Suprapubic skin (tissue), 4 donors: ENCODE data around the gene PARD6B. TPM values are rescaled to one million over a fixed set of nuclear protein-coding genes. Genes with fewer than 3 reads are reported as not detected.
"Not testable (repeated sequence)": the region's sequence is repeated elsewhere in the genome, so short reads cannot be mapped to it uniquely, and the experiment has no call there.

Source experiments
- DNase-seq, 2 donors: peaks; one replicate each; pipeline ENCODE4 v3.0.0-alpha.2; 2019; ENCODE audit warnings: low spot score in 2 of 2
- H3K27ac ChIP-seq: fragments of 200-600 bp; sonication (generic); one replicate; pipeline ENCODE4 v1.5.1; 2019
- H3K27me3 ChIP-seq: fragments of 200-600 bp; sonication (generic); one replicate; pipeline ENCODE4 v1.5.1; 2019
- H3K36me3 ChIP-seq: fragments of 200-600 bp; sonication (generic); one replicate; pipeline ENCODE4 v1.5.1; 2019
- H3K4me1 ChIP-seq: fragments of 200-600 bp; sonication (generic); one replicate; pipeline ENCODE4 v1.5.1; 2019
- H3K4me3 ChIP-seq: fragments of 200-600 bp; sonication (generic); one replicate; pipeline ENCODE4 v1.5.1; 2019; ENCODE audit warnings: mild to moderate bottlenecking
- H3K9me3 ChIP-seq: fragments of 200-600 bp; sonication (generic); one replicate; pipeline ENCODE4 v1.5.1; 2019
- CTCF ChIP-seq, 2 donors: fragments of 200-600 bp in 1 of 2; fragments of 450-650 bp in 1 of 2; sonication (generic) in 1 of 2; IDR thresholded peaks; one replicate each; pipeline ENCODE4 v1.5.1; 2016 to 2019; ENCODE audit warnings: antibody characterized with exemption in 2 of 2, mild to moderate bottlenecking in 1 of 2, moderate library complexity in 1 of 2
- EP300 ChIP-seq: sonication (generic); formaldehyde crosslinking; IDR thresholded peaks from one replicate; pipeline ENCODE4 v1.6.1; 2017; ENCODE audit warnings: antibody characterized with exemption
- POLR2A ChIP-seq, 2 donors: fragments of 450-650 bp; IDR thresholded peaks; one replicate each; pipeline ENCODE4 v1.6.1; 2017; ENCODE audit warnings: antibody characterized with exemption in 2 of 2, mild to moderate bottlenecking in 2 of 2, moderate library complexity in 2 of 2
- POLR2AphosphoS5 ChIP-seq, 3 donors: sonication (generic); formaldehyde crosslinking; IDR thresholded peaks; one replicate each; pipeline ENCODE4 v1.6.1; 2017; ENCODE audit warnings: antibody characterized with exemption in 3 of 3
- WGBS: methylation state at CpG from one replicate; pipeline ENCODE4 v1.1.5; 2018; 5-methylcytosine and 5-hydroxymethylcytosine counted together
- total RNA-seq, 4 donors: library from RNA; depleted of rRNA; stranded (reverse); fragments of >200 nt; gene quantifications; one replicate each; pipeline ENCODE4 v1.1.0, GENCODE V29; 2016

The PARD6B gene
- total RNA-seq, 4 donors from 2014 or later: 7.6 to 10.3 (median 8.4) TPM

- no peak for TF ChIP-seq EP300
- no peak for TF ChIP-seq POLR2A (IDR thresholded peaks at IDR 0.05)
- no peak for TF ChIP-seq CTCF (IDR thresholded peaks at IDR 0.05)
- DNase-seq: no peak
- WGBS: 88% methylated on average over 8 of the region's 8 CpGs
- H3K36me3 ChIP-seq: no peaks in the 10 kb centered on the region
- no peak overlapping the region for H3K4me3 ChIP-seq
- H3K4me1 ChIP-seq: peaks cover 7% of the 10 kb centered on the region
- H3K27me3 ChIP-seq: no peaks in the 10 kb centered on the region
- H3K27ac ChIP-seq: no peak overlapping the region
- H3K9me3 ChIP-seq: no peaks in the 10 kb centered on the region
These were observed 68.6 kb downstream of the PARD6B start for GRCh38 chr20:50799890-50800550.

DNA sequence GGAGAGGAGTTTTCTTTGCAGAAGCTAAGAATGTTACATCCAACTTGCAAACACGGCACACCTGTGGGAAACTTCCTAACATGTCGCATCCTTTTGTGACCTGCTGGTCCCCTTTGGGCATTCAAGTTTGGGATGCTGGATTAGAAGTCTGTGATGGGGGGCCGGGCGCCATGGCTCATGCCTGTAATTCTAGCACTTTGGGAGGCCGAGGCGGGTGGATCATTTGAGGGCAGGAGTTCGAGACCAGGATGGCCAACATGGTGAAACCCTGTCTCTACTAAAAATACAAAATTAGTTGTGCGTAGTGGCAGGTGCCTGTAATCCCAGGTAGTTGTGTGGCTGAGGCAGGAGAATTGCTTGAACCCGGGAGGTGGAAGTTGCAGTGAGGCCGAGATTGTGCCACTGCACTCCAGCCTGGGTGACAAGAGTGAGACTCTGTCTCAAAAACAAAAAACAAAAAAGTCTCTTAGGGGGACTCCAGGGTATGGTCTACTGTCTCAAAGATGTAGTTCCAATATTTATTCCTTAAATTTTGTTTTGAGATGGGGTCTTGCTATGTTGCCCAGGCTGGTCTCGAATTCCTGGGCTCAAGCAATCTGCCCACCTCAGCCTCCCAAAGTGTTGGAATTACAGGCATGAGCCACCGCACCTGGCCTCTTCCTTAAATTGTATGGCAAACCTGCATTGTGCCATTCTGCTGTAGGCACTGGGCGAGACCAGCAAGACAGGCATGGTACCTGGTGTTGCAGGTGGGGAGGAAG is 69.8 kb downstream of the PARD6B start:
- not testable (repeated sequence) for H3K27me3 ChIP-seq, H3K27ac ChIP-seq, H3K4me1 ChIP-seq, H3K4me3 ChIP-seq, H3K36me3 ChIP-seq, H3K9me3 ChIP-seq, DNase-seq
- 93% methylated on average over 13 of the region's 13 CpGs for WGBS

GRCh38 chr20:50801747-50802125 is 70.4 kb downstream of the PARD6B start:
- Histone ChIP-seq H3K4me3 (no peak overlapping the region), H3K9me3 (no peaks in the 10 kb centered on the region), H3K36me3 (no peaks in the 10 kb centered on the region), H3K4me1 (no peaks in the 10 kb centered on the region), H3K27ac (no peak overlapping the region), H3K27me3 (no peaks in the 10 kb centered on the region)
- 94% methylated on average over 5 of the region's 5 CpGs for WGBS
- no peak for DNase-seq
- no peak for TF ChIP-seq EP300
- no peak for TF ChIP-seq CTCF (IDR thresholded peaks at IDR 0.05)
- no peak for TF ChIP-seq POLR2A (IDR thresholded peaks at IDR 0.05)
- no peak for TF ChIP-seq POLR2AphosphoS5 (IDR thresholded peaks at IDR 0.05)

- Histone ChIP-seq H3K4me1 (no peaks in the 10 kb centered on the region), H3K27ac (no peak overlapping the region), H3K4me3 (no peak overlapping the region), H3K9me3 (no peaks in the 10 kb centered on the region), H3K36me3 (no peaks in the 10 kb centered on the region), H3K27me3 (no peaks in the 10 kb centered on the region)
- TF ChIP-seq CTCF (IDR thresholded peaks at IDR 0.05) (no peak), POLR2AphosphoS5 (IDR thresholded peaks at IDR 0.05) (no peak), POLR2A (IDR thresholded peaks at IDR 0.05) (no peak), EP300 (no peak)
- DNase-seq: no peak
- 95% methylated on average over 8 of the region's 8 CpGs for WGBS
These were observed 70.9 kb downstream of the PARD6B start for GRCh38 chr20:50802289-50802688.

DNA sequence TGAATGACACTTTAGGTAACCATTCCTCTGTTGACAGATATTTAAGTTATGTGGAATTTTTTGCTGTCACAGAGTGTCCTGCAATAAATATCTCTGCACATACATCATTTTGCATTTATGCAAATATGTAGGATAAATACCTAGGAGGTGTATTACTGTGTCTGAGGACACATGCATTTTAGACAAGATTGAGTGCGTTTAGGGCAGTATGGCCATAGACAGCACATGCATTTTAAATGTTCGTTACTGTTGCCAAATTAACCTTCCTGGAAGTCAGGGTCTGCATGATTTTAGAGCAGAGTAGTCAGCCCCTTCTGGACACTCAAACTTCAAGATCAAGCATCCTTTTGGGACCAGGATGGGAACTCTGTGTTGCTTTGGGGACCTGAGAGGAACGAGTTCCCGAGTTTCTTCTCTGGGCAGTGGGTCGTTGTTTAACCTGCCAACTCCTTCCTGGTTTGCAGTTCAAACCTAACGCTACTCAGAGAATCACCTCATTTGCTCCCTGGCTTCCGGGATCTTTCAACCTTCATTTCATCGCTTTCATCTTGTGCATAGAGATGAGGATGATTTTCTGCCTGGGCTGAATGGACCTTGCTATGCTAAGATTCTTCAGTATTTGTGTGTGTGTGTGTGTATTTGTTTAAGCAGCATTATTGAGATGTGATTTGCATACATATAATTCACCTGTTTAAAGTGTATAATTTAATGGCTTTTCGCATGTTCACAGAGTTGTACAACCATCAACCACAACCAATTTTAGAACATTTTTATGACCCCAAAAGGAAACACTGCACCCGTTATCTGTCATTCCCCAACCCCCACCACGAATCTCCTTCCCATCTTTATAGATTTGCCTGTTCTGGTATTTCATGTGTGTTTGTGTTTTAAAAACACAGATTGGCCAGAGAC is 73.3 kb downstream of the PARD6B start:
- 68% methylated on average over 11 of the region's 11 CpGs for WGBS
- Histone ChIP-seq H3K4me3 (no peak overlapping the region), H3K9me3 (no peaks in the 10 kb centered on the region), H3K27me3 (no peaks in the 10 kb centered on the region), H3K4me1 (no peaks in the 10 kb centered on the region), H3K27ac (no peak overlapping the region), H3K36me3 (no peaks in the 10 kb centered on the region)
- no peak for DNase-seq
- TF ChIP-seq POLR2A (IDR thresholded peaks at IDR 0.05) (no peak), POLR2AphosphoS5 (IDR thresholded peaks at IDR 0.05) (no peak), EP300 (no peak), CTCF (IDR thresholded peaks at IDR 0.05) (no peak)
